Stimulated activated CD4-positive, alpha-beta T cell treated with anti-CD3 and anti-CD28 coated beads, Interleukin-15, amount 100 ng/mL, for 24 hours (primary cell): ENCODE measurements around the gene ZNF300.
"Not testable (repeated sequence)": the region's sequence is repeated elsewhere in the genome, so short reads cannot be mapped to it uniquely, and the experiment has no call there.

Source experiments
- DNase-seq: peaks from one replicate; pipeline ENCODE4 v3.0.0-alpha.2; 2020

Gene ZNF300

DNA sequence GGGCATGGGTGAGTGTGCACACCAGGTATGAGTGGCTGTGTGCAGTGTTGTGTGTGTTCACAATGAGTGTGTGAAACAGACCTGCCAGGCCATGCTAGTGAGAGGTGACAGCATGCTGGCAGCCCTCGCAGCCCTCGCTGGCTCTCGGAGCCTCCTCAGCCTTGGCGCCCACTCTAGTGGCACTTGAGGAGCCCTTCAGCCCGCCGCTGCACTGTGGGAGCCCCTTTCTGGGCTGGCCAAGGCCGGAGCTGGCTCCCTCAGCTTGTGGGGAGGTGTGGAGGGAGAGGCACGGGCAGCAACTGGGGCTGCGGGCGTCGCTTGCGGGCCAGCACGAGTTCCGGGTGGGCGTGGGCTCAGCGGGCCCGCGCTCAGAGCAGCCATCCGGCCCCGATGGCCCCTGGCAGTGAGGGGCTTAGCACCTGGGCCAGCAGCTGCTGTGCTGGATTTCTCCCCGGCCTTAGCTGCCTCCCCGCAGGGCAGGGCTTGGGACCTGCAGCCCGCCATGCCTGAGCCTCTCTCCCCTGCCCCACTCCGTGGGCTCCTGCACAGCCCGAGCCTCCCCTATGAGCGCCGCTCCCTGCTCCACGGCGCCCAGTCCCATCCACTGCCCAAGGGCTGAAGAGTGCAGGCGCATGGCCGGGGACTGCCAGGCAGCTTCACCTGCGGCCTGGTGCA, 59.5 kb downstream of the ZNF300 start:
- not testable (repeated sequence) for DNase-seq
